AG20443 (cell line): ENCODE data around the gene CARS1.
A peak's percentile ranks its signal among the peaks of the same experiment; 100 is the strongest.

Source experiments
- DNase-seq: peaks from one replicate; pipeline ENCODE4 v3.0.0; 2012; ENCODE audit warnings: low spot score, mixed read lengths

Gene CARS1

GRCh38 chr11:3037945-3038271 lies 19.3 kb downstream of the CARS1 start:
- DNase-seq = no peak

GRCh38 chr11:3037040-3037944 lies 19.9 kb downstream of the CARS1 start:
- DNase-seq = peak; percentile 79

GRCh38 chr11:3036419-3036818 lies 20.8 kb downstream of the CARS1 start:
- DNase-seq = no peak

GRCh38 chr11:3035333-3035732 lies 21.9 kb downstream of the CARS1 start:
- DNase-seq = no peak

GRCh38 chr11:3030289-3031070 lies 26.7 kb downstream of the CARS1 start:
- DNase-seq = no peak

- no peak for DNase-seq
Observed at GRCh38 chr11:3028813-3029212, 28.4 kb downstream of the CARS1 start.

GRCh38 chr11:3026803-3027202 lies 30.4 kb downstream of the CARS1 start:
- no peak for DNase-seq

GRCh38 chr11:3022982-3023381 lies 34.2 kb downstream of the CARS1 start:
- peak; percentile 81 for DNase-seq

GRCh38 chr11:3022300-3022967 lies 34.8 kb downstream of the CARS1 start:
- peak; percentile 41 for DNase-seq

- DNase-seq = peak; percentile 38
Observed at GRCh38 chr11:3021125-3021524, 36.1 kb downstream of the CARS1 start.

- DNase-seq = no peak
Observed at GRCh38 chr11:3020011-3020410, 37.2 kb downstream of the CARS1 start.

GRCh38 chr11:3018596-3018995 lies 38.6 kb downstream of the CARS1 start:
- DNase-seq = no peak

- no peak for DNase-seq
Observed at GRCh38 chr11:3016861-3017260, 40.4 kb downstream of the CARS1 start.

GRCh38 chr11:3015796-3016195 lies 41.4 kb downstream of the CARS1 start:
- DNase-seq = no peak

- DNase-seq = no peak
Observed at GRCh38 chr11:3014943-3015342, 42.3 kb downstream of the CARS1 start.

- DNase-seq = no peak
Observed at GRCh38 chr11:3014057-3014938, 42.9 kb downstream of the CARS1 start.

- no peak for DNase-seq
Observed at GRCh38 chr11:3011891-3012885, 45.0 kb downstream of the CARS1 start.

GRCh38 chr11:3010521-3011275 lies 46.5 kb downstream of the CARS1 start:
- DNase-seq = no peak

GRCh38 chr11:3010004-3010403 lies 47.2 kb downstream of the CARS1 start:
- DNase-seq = no peak

- DNase-seq = no peak
Observed at GRCh38 chr11:3009481-3009880, 47.7 kb downstream of the CARS1 start.
